ENCODE measurements around the gene NLGN2. TPM values are rescaled to one million over a fixed set of nuclear protein-coding genes. Genes with fewer than 3 reads are reported as not detected.

The NLGN2 gene
- total RNA-seq, 1 experiment from 2014 or later, result 76.7 TPM

GRCh38 chr17:7403043-7403726 is 4.5 kb upstream of the NLGN2 start (continued):
- TF ChIP-seq JUN (CRISPR knock-in tag; IDR thresholded peaks at IDR 0.05) (no peak), ZBTB21 (CRISPR knock-in tag; IDR thresholded peaks at IDR 0.05; ENCODE audit: borderline replicate concordance) (no peak), USF1 (CRISPR knock-in tag; IDR thresholded peaks at IDR 0.05) (no peak)

DNA sequence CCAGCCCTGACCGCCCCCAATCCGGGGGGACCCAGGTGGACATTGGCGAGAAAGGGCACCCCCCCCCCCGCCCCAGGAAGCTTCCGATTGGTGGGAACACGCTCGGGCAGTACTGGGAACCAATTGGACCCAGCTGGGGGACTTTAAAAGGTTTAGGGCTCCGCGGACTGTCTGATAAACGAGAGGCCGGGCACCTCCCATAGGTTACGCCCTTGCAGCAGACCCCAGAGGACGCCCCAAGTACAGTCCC is 4.0 kb upstream of the NLGN2 start:
- Mint-ChIP-seq H3K27me3 (ENCODE audit: low read depth) (no peaks in the 10 kb centered on the region; the same call in 1 of the 2 replicates), H3K4me1 (peaks cover 27% of the 10 kb centered on the region), H3K4me3 (peak overlapping the region; percentile 80), H3K9me3 (no peaks in the 10 kb centered on the region), H3K27ac (peak overlapping the region; percentile 85), H3K36me3 (peaks cover 4% of the 10 kb centered on the region)
- ChIA-PET POLR2A (interaction anchor here (0.6 to 2.5 kb wide), 20 partner anchors 10 to 186 kb away, joined by 3 to 38 read pairs (median 4); partner anchors contain the start of genes ACAP1, CHRNB1, NEURL4 and PLSCR3), CTCF (interaction anchor here (0.6 to 3.3 kb wide), 39 partner anchors 9 to 1523 kb away, joined by 3 to 59 read pairs (median 5); partner anchors contain the start of genes ACAP1, CHRNB1, KCTD11 and NEURL4)
- no peak for DNase-seq (ENCODE audit: low spot score)
- TF ChIP-seq, protein P1, sequence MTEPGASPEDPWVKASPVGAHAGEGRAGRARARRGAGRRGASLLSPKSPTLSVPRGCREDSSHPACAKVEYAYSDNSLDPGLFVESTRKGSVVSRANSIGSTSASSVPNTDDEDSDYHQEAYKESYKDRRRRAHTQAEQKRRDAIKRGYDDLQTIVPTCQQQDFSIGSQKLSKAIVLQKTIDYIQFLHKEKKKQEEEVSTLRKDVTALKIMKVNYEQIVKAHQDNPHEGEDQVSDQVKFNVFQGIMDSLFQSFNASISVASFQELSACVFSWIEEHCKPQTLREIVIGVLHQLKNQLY (CRISPR knock-in tag; IDR thresholded peaks at IDR 0.05), result no peak
- TF ChIP-seq CBFB (CRISPR knock-in tag; IDR thresholded peaks at IDR 0.05; ENCODE audit: low read depth) (no peak), ATF1 (CRISPR knock-in tag; IDR thresholded peaks at IDR 0.05) (no peak), AR (CRISPR knock-in tag; IDR thresholded peaks at IDR 0.05) (no peak), NFE2L1 (CRISPR knock-in tag; IDR thresholded peaks at IDR 0.05) (no peak), SMAD3 (CRISPR knock-in tag; IDR thresholded peaks at IDR 0.05; ENCODE audit: borderline replicate concordance) (no peak), ATF2 (CRISPR knock-in tag; IDR thresholded peaks at IDR 0.05; ENCODE audit: borderline replicate concordance, low read depth) (no peak), JUN (CRISPR knock-in tag; IDR thresholded peaks at IDR 0.05) (no peak), GRHL2 (CRISPR knock-in tag; IDR thresholded peaks at IDR 0.05; ENCODE audit: insufficient replicate concordance, severe bottlenecking) (no peak), RORB (CRISPR knock-in tag; IDR thresholded peaks at IDR 0.05) (no peak), CREB1 (CRISPR knock-in tag; IDR thresholded peaks at IDR 0.05) (0 out of 2 replicates have a peak, but pooled peaks have one; percentile 17), SMAD4 (CRISPR knock-in tag; IDR thresholded peaks at IDR 0.05) (no peak), ZNF416 (CRISPR knock-in tag; IDR thresholded peaks at IDR 0.05) (no peak), MYBL2 (CRISPR knock-in tag; IDR thresholded peaks at IDR 0.05) (peak; percentile 84; the same call in 1 of the 2 replicates)
- ATAC-seq, result peak; percentile 16

DNA sequence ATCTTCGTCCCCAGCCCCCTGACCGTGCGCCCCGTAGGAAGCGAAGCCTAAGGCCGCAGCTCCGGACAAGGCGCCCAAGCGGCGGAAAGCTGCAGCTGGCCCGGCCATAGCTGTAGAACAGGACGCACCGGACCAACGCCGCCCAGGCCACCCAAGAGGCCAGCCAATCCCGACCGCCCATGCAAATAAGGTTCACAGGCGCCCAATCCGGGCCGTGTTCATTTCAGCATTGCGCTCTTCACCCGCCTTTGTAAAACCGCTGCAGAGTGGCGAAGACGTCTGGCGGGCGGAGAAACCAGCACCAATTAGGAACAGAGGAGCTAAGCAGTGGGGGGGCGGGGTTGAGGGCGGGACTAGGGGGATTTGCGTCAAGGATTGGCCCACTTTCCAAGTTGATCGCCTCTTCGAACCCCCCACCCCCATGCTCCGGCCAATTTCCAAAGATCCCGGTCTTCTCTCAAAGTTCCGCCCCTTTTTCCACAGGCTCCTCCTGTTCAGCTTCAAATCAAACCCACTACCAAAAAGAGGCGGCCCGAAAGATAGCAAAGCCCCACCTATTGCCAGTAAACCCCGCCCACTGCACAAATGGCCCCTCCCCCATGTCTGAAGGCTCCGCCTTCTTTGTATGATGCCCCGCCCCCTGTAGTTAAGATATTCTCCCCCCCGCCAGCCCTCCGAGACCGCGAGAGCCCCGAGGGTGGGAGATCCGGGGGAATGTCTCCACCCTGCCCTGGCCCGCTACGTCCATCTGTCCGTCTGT is 3.5 kb upstream of the NLGN2 start, which contains the start of gene TMEM256:
TMEM256 (minus strand) TSS at position 121 of the 760 bp plus-strand sequence; CDS start at position 108, 13 bp downstream.
- Mint-ChIP-seq H3K9me3 (no peaks in the 10 kb centered on the region), H3K27me3 (ENCODE audit: low read depth) (no peaks in the 10 kb centered on the region; the same call in 1 of the 2 replicates), H3K36me3 (peaks cover 7% of the 10 kb centered on the region)
- TF ChIP-seq HMGXB4 (CRISPR knock-in tag; IDR thresholded peaks at IDR 0.05), result peak; percentile 25; the same call in 1 of the 2 replicates
- TF ChIP-seq EMX1 (CRISPR knock-in tag; IDR thresholded peaks at IDR 0.05), result no peak
- TF ChIP-seq MAX (CRISPR knock-in tag; IDR thresholded peaks at IDR 0.05), result 0 out of 2 replicates have a peak, but pooled peaks have one; percentile 12
- TF ChIP-seq SP1 (CRISPR knock-in tag; conservative IDR thresholded peaks at IDR 0.05), result peak; percentile 66
- 0 out of 2 replicates have a peak, but pooled peaks have one; percentile 32 for TF ChIP-seq CREM (CRISPR knock-in tag; IDR thresholded peaks at IDR 0.05)
- TF ChIP-seq, protein P2, sequence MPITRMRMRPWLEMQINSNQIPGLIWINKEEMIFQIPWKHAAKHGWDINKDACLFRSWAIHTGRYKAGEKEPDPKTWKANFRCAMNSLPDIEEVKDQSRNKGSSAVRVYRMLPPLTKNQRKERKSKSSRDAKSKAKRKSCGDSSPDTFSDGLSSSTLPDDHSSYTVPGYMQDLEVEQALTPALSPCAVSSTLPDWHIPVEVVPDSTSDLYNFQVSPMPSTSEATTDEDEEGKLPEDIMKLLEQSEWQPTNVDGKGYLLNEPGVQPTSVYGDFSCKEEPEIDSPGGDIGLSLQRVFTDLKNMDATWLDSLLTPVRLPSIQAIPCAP (CRISPR knock-in tag; IDR thresholded peaks at IDR 0.05), result no peak

More for the DNA sequence above, 3.5 kb upstream of the NLGN2 start, which contains the start of gene TMEM256:
- ChIA-PET POLR2A (interaction anchor here (0.6 to 2.5 kb wide), 21 partner anchors 9 to 185 kb away, joined by 3 to 38 read pairs (median 4); partner anchors contain the start of genes ACAP1, CHRNB1, NEURL4 and PLSCR3), CTCF (interaction anchor here (0.6 to 3.3 kb wide), 40 partner anchors 10 to 1522 kb away, joined by 3 to 59 read pairs (median 5); partner anchors contain the start of genes ACAP1, CHRNB1, KCTD11 and NEURL4)
- H3K27ac Mint-ChIP-seq, result peak within 1 kb of the TSS; percentile 85
- H3K4me1 Mint-ChIP-seq, result peaks cover 29% of the 10 kb centered on the region
- ATAC-seq, result peak; percentile 87
- H3K4me3 Mint-ChIP-seq, result peak within 1 kb of the TSS; percentile 84
- peak; percentile 99 for DNase-seq (ENCODE audit: low spot score)

All from WTC11 (cell line).